ENCODE results near the gene TALDO1.
A peak's percentile ranks its signal among the peaks of the same experiment; 100 is the strongest.

The TALDO1 gene

GRCh38 chr11:799641-800316 lies 52.5 kb downstream of the TALDO1 start:
- DNase-seq (ENCODE audit: low read depth in 2 of 2): no peak

- DNase-seq (ENCODE audit: low read depth in 2 of 2): no peak
These were observed 53.2 kb downstream of the TALDO1 start for GRCh38 chr11:800473-800872.

DNA sequence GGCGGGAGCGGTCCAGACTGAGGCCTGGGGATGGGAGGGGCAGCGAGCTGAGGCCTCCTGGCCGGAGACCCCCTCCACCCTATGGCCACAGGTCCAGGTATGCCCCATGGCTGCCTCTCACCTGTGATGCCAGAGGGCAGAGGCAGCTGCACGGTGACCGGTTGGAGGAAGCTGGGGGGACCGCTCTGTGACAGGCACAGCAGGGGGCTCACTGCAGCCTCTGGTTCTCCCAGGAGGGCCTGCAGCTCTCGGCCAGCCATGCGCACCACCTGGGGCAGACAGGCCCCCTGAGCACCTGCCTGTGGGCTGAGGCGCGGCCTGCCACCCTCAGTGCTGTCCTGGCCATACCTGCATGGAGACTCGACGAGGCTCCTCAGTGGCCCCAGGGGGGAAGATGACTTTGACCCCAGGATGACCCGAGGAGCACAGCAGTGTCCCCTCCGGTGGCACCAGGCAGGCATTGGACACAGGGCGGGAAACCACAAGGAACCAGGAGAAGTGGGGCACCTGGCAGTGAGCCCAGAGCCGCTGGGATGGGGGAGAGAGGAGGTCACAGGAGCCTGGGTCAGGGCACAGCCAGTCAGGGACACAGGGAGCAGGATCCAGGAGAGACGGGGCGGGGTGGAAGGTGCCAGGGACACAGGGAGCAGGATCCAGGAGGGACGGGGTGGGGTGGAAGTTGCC lies 54.0 kb downstream of the TALDO1 start:
- DNase-seq (ENCODE audit: low read depth in 2 of 2): no peak

GRCh38 chr11:802018-802617 lies 54.9 kb downstream of the TALDO1 start:
- DNase-seq (ENCODE audit: low read depth in 2 of 2): no peak

GRCh38 chr11:802693-803466 lies 55.6 kb downstream of the TALDO1 start:
- DNase-seq (ENCODE audit: low read depth in 2 of 2): no peak

DNA sequence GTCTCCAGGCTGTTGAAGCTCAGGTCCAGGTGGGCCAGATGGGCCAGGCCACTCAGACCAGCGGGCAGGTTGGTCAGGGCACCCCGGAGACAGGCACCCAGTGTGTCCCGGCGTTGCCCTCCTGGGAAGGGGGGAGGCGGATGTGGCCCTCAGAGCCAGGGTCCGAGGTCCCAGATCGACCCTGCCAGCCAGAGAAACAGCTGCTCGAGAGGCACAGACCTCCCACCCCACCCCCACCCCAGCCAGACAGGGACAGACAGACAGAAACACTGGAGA lies 56.1 kb downstream of the TALDO1 start:
- DNase-seq (ENCODE audit: low read depth in 2 of 2): no peak

DNA sequence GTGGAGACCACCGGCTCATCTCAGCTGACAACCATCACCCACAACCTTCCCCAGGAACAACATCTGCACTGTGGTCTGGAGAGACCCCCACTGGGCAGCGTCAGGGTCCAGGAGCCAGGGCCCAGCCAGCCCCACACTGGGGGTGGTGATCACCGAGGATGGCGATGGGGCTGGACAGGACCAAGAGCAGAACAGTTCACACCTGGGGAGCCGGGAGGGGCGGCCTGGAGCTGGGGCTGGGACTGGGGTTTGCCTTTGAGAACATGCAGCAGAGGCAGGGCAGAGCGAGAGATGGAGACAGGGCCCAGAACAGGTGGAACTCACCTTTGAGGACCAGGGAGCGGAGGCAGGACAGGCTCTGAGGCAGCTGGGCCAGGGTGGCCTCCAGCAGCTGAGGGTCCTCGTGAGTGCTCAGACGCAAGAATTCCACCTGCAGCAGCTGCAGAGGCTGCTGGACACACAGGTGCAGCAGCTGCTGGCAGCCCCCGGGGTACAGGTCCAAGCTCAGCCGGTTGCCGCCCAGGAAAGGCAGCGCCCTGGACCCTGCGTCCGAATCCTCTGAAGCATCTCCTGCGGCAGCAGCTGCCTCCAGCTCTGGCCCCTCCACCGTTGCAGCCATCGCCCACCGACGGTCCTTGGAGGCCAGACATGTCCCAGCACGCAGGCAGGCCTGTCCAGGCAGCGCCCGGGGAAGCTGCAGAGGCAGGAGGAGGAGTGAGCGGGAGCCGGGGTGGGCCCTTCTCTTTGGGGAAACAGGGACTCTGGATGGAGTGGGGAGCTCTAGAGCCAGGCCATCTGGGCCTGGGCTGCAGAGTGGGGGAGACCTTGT lies 56.7 kb downstream of the TALDO1 start:
- no peak for DNase-seq (ENCODE audit: low read depth in 2 of 2)

DNA sequence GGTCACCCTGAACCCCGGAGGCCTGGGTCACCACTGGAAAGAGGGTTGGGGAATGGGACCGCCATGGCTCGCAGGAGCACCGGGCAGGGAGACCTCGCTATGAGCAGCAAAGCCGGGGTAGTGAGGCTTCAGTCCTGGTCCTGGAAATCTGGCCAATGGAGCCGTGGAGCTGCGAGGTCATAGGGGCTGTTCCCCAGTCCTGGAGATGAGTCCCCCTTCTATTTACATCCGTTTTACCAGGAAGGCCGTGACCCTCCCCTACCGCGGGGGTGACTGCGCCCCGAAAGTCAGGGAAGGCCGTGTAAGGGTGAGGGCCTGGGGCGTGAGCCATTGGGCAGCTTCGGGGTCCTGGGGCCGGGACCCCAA lies 57.3 kb downstream of the TALDO1 start:
- DNase-seq (ENCODE audit: low read depth in 2 of 2): no peak

DNA sequence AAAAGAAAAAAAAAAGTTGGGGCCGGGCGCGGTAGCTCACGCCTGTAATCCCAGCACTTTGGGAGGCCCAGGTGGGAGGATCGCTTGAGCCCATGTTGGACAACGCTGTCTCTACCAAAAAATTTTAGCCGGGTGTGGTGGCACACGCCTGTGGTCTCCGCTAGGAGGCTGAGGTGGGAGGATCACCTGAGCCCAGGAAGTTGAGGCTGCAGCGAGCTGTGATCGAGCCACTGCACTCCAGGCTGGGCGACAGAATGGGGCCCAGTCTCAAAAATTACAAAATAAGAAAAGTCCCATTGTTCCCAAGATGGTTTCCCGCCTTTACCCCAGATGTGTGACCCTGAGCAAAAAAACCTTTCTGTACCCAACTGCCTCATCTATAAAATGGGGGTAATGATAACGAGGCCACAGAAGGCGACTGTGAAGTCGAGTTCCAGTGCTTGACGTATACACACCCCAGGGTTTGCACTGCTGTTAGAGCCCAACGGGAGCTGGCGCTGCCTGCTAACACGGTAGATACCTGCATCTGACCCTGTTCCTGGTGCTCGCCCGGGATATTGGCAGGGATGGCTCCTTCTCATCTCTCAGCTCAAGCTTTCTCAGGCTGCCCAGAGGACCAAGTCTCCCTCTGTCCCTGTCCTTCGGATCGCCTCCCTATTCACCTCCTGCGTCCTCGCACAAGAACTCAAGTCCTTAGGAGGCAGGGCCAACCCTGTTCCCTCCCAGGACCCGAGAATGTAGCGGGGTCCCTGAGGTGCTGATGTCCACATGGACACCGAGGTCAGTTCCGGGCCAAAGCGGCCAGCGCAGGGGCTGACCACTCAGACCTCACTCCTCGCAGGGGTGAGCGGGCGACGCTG lies 61.4 kb downstream of the TALDO1 start:
- no peak for DNase-seq (ENCODE audit: low read depth in 2 of 2)

DNA sequence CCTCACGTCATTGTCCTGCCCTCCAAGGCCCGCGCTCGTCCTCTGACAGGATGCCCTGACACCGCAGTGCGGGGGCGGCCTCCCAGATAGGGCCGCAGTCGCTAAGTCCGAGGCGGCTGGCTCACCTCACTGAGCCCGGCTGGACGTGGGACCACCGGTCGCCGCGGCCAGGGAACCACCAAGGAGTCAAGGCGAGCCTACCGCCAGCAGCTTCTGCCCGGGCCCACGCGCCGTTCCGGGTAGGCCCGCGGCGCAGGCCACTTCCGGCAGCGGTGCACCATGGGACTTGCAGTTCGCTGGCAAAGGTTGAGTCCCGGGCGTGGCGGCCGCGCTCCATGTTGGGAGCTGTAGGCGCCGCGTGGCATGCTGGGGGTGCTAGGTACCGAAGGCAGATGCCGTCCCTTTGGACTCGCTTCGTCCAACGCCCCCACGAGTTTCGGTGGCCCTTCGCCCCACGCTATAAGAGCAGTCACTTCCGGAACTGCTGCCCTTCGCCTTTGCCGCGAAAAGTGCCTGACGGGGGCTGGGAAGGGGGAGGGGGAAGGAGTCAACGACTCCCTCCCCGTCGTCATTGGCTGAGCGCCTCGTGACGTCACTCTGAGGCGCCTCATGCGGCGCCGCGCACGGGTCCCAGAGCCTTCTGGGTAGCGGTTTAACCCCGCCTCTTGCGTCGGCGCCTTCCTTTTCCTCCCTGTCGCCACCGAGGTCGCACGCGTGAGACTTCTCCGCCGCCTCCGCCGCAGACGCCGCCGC lies 62.2 kb downstream of the TALDO1 start, which contains the start of gene RPLP2:
Gene RPLP2 (plus strand): TSS at position 681 of the 753 bp plus-strand sequence. CDS start 268 bp downstream, outside the sequence.
- DNase-seq (ENCODE audit: low read depth in 2 of 2): peak; percentile 97

DNA sequence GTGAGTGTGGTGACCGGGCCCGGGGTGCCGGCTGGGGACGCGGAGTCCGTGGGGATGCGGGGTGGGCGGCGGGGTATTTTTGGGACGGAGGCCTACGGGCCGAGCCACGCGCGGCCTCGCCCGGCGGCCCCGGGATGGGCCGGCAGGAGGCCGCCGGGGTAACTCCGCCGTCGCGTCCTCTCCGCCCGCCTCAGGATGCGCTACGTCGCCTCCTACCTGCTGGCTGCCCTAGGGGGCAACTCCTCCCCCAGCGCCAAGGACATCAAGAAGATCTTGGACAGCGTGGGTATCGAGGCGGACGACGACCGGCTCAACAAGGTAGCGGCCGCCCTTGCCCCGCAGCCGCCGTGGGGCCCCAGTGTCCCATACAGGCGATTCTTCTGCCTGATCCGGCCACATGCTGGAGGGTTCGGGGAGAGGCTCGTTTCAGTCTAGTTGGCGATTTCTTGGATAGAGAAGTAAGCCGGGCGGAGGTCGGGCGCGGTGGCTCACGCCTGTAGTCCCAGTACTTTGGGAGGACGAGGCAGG lies 62.8 kb downstream of the TALDO1 start:
- DNase-seq (ENCODE audit: low read depth in 2 of 2): no peak

- no peak for DNase-seq (ENCODE audit: low read depth in 2 of 2)
These were observed 64.4 kb downstream of the TALDO1 start for GRCh38 chr11:811446-812245.

GRCh38 chr11:812390-812789 lies 65.1 kb downstream of the TALDO1 start:
- no peak for DNase-seq (ENCODE audit: low read depth in 2 of 2)

DNA sequence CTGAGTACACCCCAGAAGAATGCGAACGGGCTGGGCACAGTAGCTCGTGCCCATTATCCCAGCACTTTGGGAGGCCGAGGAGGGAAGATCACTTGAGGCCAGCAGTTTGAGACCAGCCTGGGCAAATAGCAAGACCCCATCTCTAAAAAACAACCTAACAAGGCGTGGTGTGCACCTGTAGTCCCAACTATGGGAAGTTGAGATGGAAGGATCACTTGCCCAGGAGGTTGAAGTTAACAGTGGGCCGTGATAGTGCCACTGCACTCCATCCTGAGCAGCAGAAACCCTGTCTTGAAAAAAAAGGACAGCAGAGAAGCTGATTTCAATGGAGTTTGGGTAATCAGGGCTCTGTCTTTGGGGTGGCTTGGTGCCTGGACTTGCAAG lies 65.8 kb downstream of the TALDO1 start:
- DNase-seq (ENCODE audit: low read depth in 2 of 2): no peak

DNA sequence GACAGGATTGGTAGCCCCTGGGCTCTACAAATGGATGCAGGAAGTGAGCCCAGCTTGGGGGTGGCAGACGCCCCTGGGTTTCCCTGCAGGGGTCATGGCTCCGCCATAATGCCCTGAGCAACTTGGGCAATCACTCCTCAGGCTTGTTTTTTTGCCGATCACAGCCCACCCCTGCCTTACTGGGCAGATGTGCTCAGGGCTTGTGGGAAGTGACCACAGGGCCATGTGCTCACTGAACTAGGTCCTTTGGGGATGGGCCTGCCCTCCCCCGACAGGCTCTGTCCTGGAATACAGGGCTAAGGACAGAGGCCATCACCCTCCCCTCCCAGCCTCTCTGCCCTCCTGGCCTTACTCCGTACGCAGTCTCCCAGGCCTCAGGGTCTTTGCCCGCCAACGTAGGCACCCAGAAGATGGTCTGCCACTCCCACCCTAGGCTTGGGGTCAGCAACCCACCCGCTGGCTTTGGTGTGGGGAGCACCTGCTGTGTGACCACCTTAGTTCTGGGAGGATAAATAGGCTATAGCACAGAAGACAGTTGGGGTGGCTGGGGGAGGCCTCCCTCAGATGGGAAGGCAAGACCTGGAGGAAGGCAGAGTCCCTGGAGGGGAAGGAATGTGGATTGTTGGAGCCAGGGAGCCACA lies 66.3 kb downstream of the TALDO1 start:
- no peak for DNase-seq (ENCODE audit: low read depth in 2 of 2)
